GDM1 (cell line): Measurements from ENCODE around the gene SLC35F6.

Experiments used
- DNase-seq: peaks from one replicate; lab custom pipeline; 2025; lab: John Stamatoyannopoulos, UW

Gene SLC35F6

DNA sequence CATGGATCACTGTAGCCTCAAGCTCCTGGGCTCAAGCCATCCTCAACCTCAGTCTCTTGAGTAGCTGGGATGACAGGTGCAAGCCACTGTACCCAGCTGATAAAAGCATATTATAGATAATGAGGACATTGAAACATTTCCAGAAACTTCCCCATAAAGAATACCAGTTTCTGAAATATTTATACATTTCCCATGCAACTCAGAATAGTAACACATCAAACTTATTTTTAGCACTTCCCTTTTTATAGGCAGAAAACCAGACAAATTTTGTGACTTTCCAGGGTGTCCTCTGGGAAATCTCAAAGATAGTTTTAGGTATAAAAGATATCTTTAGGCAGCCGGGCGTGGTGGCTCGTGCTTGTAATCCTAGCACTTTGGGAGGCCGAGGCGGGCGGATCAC, 58.8 kb downstream of the SLC35F6 start:
- DNase-seq: no peak
